ENCODE data around the gene SYNPO. TPM values are rescaled to one million over a fixed set of nuclear protein-coding genes. Genes with fewer than 3 reads are reported as not detected.

Gene SYNPO
- total RNA-seq, 1 donor from 2014 or later, result 195 TPM

- no peaks in the 10 kb centered on the region for H3K27me3 Mint-ChIP-seq (ENCODE audit: low read depth)
Observed at GRCh38 chr5:150612905-150613670, 27.4 kb upstream of the SYNPO start.

GRCh38 chr5:150613991-150614660, 26.3 kb upstream of the SYNPO start:
- no peaks in the 10 kb centered on the region for H3K27me3 Mint-ChIP-seq (ENCODE audit: low read depth)
- H3K4me1 Mint-ChIP-seq (ENCODE audit: low read depth), result peaks cover 77% of the 10 kb centered on the region

More at GRCh38 chr5:150612905-150613670, 27.4 kb upstream of the SYNPO start:
- no peaks in the 10 kb centered on the region for H3K9me3 Mint-ChIP-seq (ENCODE audit: low read depth)
- no peak for DNase-seq (ENCODE audit: low spot score)
- H3K27ac Mint-ChIP-seq (ENCODE audit: unreplicated experiment), result peak overlapping the region; percentile 54
- no peak overlapping the region for H3K4me3 Mint-ChIP-seq (ENCODE audit: unreplicated experiment)
- H3K4me1 Mint-ChIP-seq (ENCODE audit: low read depth), result peaks cover 74% of the 10 kb centered on the region
- H3K36me3 Mint-ChIP-seq (ENCODE audit: low read depth), result peaks cover 12% of the 10 kb centered on the region
- TF ChIP-seq CTCF (IDR thresholded peaks at IDR 0.05), result no peak

GRCh38 chr5:150614661-150615060, 25.8 kb upstream of the SYNPO start:
- no peak for DNase-seq (ENCODE audit: low spot score)
- Mint-ChIP-seq H3K4me1 (ENCODE audit: low read depth) (peaks cover 82% of the 10 kb centered on the region), H3K27ac (ENCODE audit: unreplicated experiment) (peak overlapping the region; percentile 64), H3K36me3 (ENCODE audit: low read depth) (peaks cover 11% of the 10 kb centered on the region), H3K27me3 (ENCODE audit: low read depth) (no peaks in the 10 kb centered on the region), H3K9me3 (ENCODE audit: low read depth) (no peaks in the 10 kb centered on the region), H3K4me3 (ENCODE audit: unreplicated experiment) (no peak overlapping the region)
- TF ChIP-seq CTCF (IDR thresholded peaks at IDR 0.05), result no peak

More at GRCh38 chr5:150613991-150614660, 26.3 kb upstream of the SYNPO start:
- no peaks in the 10 kb centered on the region for H3K9me3 Mint-ChIP-seq (ENCODE audit: low read depth)
- H3K27ac Mint-ChIP-seq (ENCODE audit: unreplicated experiment), result peak overlapping the region; percentile 51
- H3K36me3 Mint-ChIP-seq (ENCODE audit: low read depth), result peaks cover 11% of the 10 kb centered on the region
- H3K4me3 Mint-ChIP-seq (ENCODE audit: unreplicated experiment), result no peak overlapping the region
- DNase-seq (ENCODE audit: low spot score), result no peak
- peak; percentile 38 for TF ChIP-seq CTCF (IDR thresholded peaks at IDR 0.05)

- Mint-ChIP-seq H3K36me3 (ENCODE audit: low read depth) (peaks cover 10% of the 10 kb centered on the region), H3K27me3 (ENCODE audit: low read depth) (no peaks in the 10 kb centered on the region), H3K9me3 (ENCODE audit: low read depth) (no peaks in the 10 kb centered on the region), H3K4me1 (ENCODE audit: low read depth) (peaks cover 82% of the 10 kb centered on the region), H3K27ac (ENCODE audit: unreplicated experiment) (peak overlapping the region; percentile 64), H3K4me3 (ENCODE audit: unreplicated experiment) (no peak overlapping the region)
- no peak for DNase-seq (ENCODE audit: low spot score)
- no peak for TF ChIP-seq CTCF (IDR thresholded peaks at IDR 0.05)
Observed at GRCh38 chr5:150615141-150615699, 25.2 kb upstream of the SYNPO start.

GRCh38 chr5:150616024-150616470, 24.4 kb upstream of the SYNPO start:
- H3K27ac Mint-ChIP-seq (ENCODE audit: unreplicated experiment), result peak overlapping the region; percentile 25
- peaks cover 78% of the 10 kb centered on the region for H3K4me1 Mint-ChIP-seq (ENCODE audit: low read depth)
- no peaks in the 10 kb centered on the region for H3K27me3 Mint-ChIP-seq (ENCODE audit: low read depth)
- H3K9me3 Mint-ChIP-seq (ENCODE audit: low read depth), result no peaks in the 10 kb centered on the region
- no peak overlapping the region for H3K4me3 Mint-ChIP-seq (ENCODE audit: unreplicated experiment)
- TF ChIP-seq CTCF (IDR thresholded peaks at IDR 0.05), result no peak
- H3K36me3 Mint-ChIP-seq (ENCODE audit: low read depth), result peaks cover 13% of the 10 kb centered on the region
- DNase-seq (ENCODE audit: low spot score), result no peak
